Measurements from ENCODE around the gene TNPO2. TPM values are rescaled to one million over a fixed set of nuclear protein-coding genes. Genes with fewer than 3 reads are reported as not detected.

The TNPO2 gene
- total and polyA plus RNA-seq, 8 donors: 15.7 to 37.2 (median 25.2) TPM

- intact Hi-C loops (cut with DNase I): loop anchor here in 1 of 3 donors (10.0 kb wide), 1 partner anchor 112 kb away; no protein-coding TSS in a partner anchor
- DNase-seq (peak; percentile 71 to 94 (median 87)), FAIRE-seq (no peak), ATAC-seq (peak; percentile 29 to 69 (median 66))
- peaks cover 3 to 46% (median 23%) of the 10 kb centered on the region in 3 donors for H3K36me3 ChIP-seq
- H3K27ac ChIP-seq: no peak overlapping the region
- WGBS, 2 donors: 16 to 21% methylated on average over 4 of the region's 4 CpGs
- peaks cover 0 to 3% (median 2%) of the 10 kb centered on the region in 3 donors for H3K4me1 ChIP-seq
- no peaks in the 10 kb centered on the region for H3K27me3 ChIP-seq
- no peak overlapping the region for H3K4me3 ChIP-seq
- no peaks in the 10 kb centered on the region for H3K9me3 ChIP-seq
- TF ChIP-seq CTCF (IDR thresholded peaks at IDR 0.05): peak; percentile 83 to 87 (median 84)
Measured at GRCh38 chr19:12676384-12676792, 47.3 kb downstream of the TNPO2 start.

GRCh38 chr19:12675940-12676339 lies 47.8 kb downstream of the TNPO2 start:
- H3K27ac ChIP-seq: no peak overlapping the region
- WGBS, 2 donors: 77 to 83% methylated on average over 15 of the region's 15 CpGs
- no peak for ATAC-seq
- H3K36me3 ChIP-seq: peaks cover 3 to 46% (median 23%) of the 10 kb centered on the region in 3 donors
- DNase-seq: no peak
- FAIRE-seq: no peak
- intact Hi-C loops (cut with DNase I): loop anchor here in 1 of 3 donors (10.0 kb wide), 1 partner anchor 111 kb away; no protein-coding TSS in a partner anchor
- H3K9me3 ChIP-seq: no peaks in the 10 kb centered on the region
- H3K27me3 ChIP-seq: no peaks in the 10 kb centered on the region
- no peak for TF ChIP-seq CTCF (IDR thresholded peaks at IDR 0.05)
- peaks cover 0 to 3% (median 3%) of the 10 kb centered on the region in 3 donors for H3K4me1 ChIP-seq
- no peak overlapping the region for H3K4me3 ChIP-seq

GRCh38 chr19:12675399-12675798 lies 48.3 kb downstream of the TNPO2 start:
- no peak for DNase-seq
- FAIRE-seq: no peak
- H3K27me3 ChIP-seq: no peaks in the 10 kb centered on the region
- intact Hi-C loops (cut with DNase I): loop anchor here in 1 of 3 donors (10.0 kb wide), 1 partner anchor 111 kb away; no protein-coding TSS in a partner anchor
- 93 to 98% methylated on average over 10 of the region's 10 CpGs for WGBS, 2 donors
- TF ChIP-seq CTCF (IDR thresholded peaks at IDR 0.05): no peak
- peaks cover 3 to 46% (median 23%) of the 10 kb centered on the region in 3 donors for H3K36me3 ChIP-seq
- ATAC-seq: no peak
- H3K27ac ChIP-seq: no peak overlapping the region
- H3K9me3 ChIP-seq: no peaks in the 10 kb centered on the region
- H3K4me3 ChIP-seq: no peak overlapping the region
- peaks cover 0 to 6% (median 2%) of the 10 kb centered on the region in 3 donors for H3K4me1 ChIP-seq

GRCh38 chr19:12672744-12673143 lies 51.0 kb downstream of the TNPO2 start:
- DNase-seq: no peak
- intact Hi-C loops (cut with DNase I): loop anchor here in 2 of 3 donors (5.0 to 10.0 kb wide), 2 partner anchors 105 to 108 kb away; no protein-coding TSS in a partner anchor
- FAIRE-seq: no peak
- Histone ChIP-seq H3K9me3 (no peaks in the 10 kb centered on the region), H3K27me3 (no peaks in the 10 kb centered on the region), H3K27ac (no peak overlapping the region), H3K4me3 (no peak overlapping the region), H3K4me1 (peaks cover 4 to 17% (median 7%) of the 10 kb centered on the region in 3 donors), H3K36me3 (peaks cover 3 to 25% (median 16%) of the 10 kb centered on the region in 3 donors)
- TF ChIP-seq CTCF (IDR thresholded peaks at IDR 0.05): no peak
- 66 to 75% methylated on average over 10 of the region's 10 CpGs for WGBS, 2 donors
- ATAC-seq: no peak
